ENCODE results near the gene IL17RA. TPM values are rescaled to one million over a fixed set of nuclear protein-coding genes. Genes with fewer than 3 reads are reported as not detected.

The IL17RA gene
- polyA plus RNA-seq, 1 donor from 2014 or later: 0.52 TPM

- Histone ChIP-seq H3K27ac (ENCODE audit: low read length) (no peak overlapping the region), H3K9me2 (ENCODE audit: insufficient read depth, low read length) (no peaks in the 10 kb centered on the region), H3K79me2 (replicated peaks; ENCODE audit: insufficient read depth, low read length) (no peaks in the 10 kb centered on the region), H3K36me3 (ENCODE audit: insufficient read depth, low read length) (no peaks in the 10 kb centered on the region), H3K4me3 (ENCODE audit: low read length) (no peak overlapping the region), H4K20me1 (ENCODE audit: insufficient read depth) (no peaks in the 10 kb centered on the region), H3K9me3 (ENCODE audit: low read length) (no peaks in the 10 kb centered on the region), H2AFZ (ENCODE audit: low read depth, low read length) (no peak overlapping the region), H3F3A (ENCODE audit: insufficient read depth, low read length, poor library complexity, severe bottlenecking) (no peaks in the 10 kb centered on the region), H3K9ac (ENCODE audit: low read length) (no peak overlapping the region), H3K4me2 (ENCODE audit: low read length) (no peak overlapping the region), H3K27me3 (ENCODE audit: insufficient read depth, low read depth, low read length) (no peaks in the 10 kb centered on the region)
- peak; percentile 73 for TF ChIP-seq SMC3 (conservative IDR thresholded peaks at IDR 0.05; ENCODE audit: poor library complexity)
- peak; percentile 80 for TF ChIP-seq CTCF (IDR thresholded peaks at IDR 0.05; ENCODE audit: poor library complexity, severe bottlenecking)
- TF ChIP-seq EZH2 (IDR thresholded peaks at IDR 0.05; ENCODE audit: borderline replicate concordance, insufficient read depth, low read length, poor library complexity, severe bottlenecking): no peak
- TF ChIP-seq EP300 (conservative IDR thresholded peaks at IDR 0.05; ENCODE audit: poor library complexity, severe bottlenecking): no peak
- TF ChIP-seq TAF1 (IDR thresholded peaks at IDR 0.05; ENCODE audit: low read depth): no peak
- no peak for TF ChIP-seq POLR2AphosphoS5 (IDR thresholded peaks at IDR 0.05)
- TF ChIP-seq MXI1 (conservative IDR thresholded peaks at IDR 0.05; ENCODE audit: poor library complexity, severe bottlenecking): no peak
- TF ChIP-seq REST (IDR thresholded peaks at IDR 0.05; ENCODE audit: borderline replicate concordance): no peak
- peak; percentile 68 for TF ChIP-seq RAD21 (conservative IDR thresholded peaks at IDR 0.05)
Observed at GRCh38 chr22:17057959-17058814, 26.6 kb upstream of the IL17RA start.

- Histone ChIP-seq H3K4me3 (ENCODE audit: low read length) (no peak overlapping the region), H3K9me2 (ENCODE audit: insufficient read depth, low read length) (no peaks in the 10 kb centered on the region), H2AFZ (ENCODE audit: low read depth, low read length) (no peak overlapping the region), H3K4me2 (ENCODE audit: low read length) (no peak overlapping the region), H3K27me3 (ENCODE audit: insufficient read depth, low read depth, low read length) (no peaks in the 10 kb centered on the region), H3K9ac (ENCODE audit: low read length) (no peak overlapping the region), H3K9me3 (ENCODE audit: low read length) (no peaks in the 10 kb centered on the region), H3K27ac (ENCODE audit: low read length) (no peak overlapping the region), H4K20me1 (ENCODE audit: insufficient read depth) (no peaks in the 10 kb centered on the region), H3K79me2 (replicated peaks; ENCODE audit: insufficient read depth, low read length) (no peaks in the 10 kb centered on the region), H3K36me3 (ENCODE audit: insufficient read depth, low read length) (no peaks in the 10 kb centered on the region), H3F3A (ENCODE audit: insufficient read depth, low read length, poor library complexity, severe bottlenecking) (no peaks in the 10 kb centered on the region)
- TF ChIP-seq MXI1 (conservative IDR thresholded peaks at IDR 0.05; ENCODE audit: poor library complexity, severe bottlenecking) (no peak), EZH2 (IDR thresholded peaks at IDR 0.05; ENCODE audit: borderline replicate concordance, insufficient read depth, low read length, poor library complexity, severe bottlenecking) (no peak), CTCF (IDR thresholded peaks at IDR 0.05; ENCODE audit: poor library complexity, severe bottlenecking) (no peak), EP300 (conservative IDR thresholded peaks at IDR 0.05; ENCODE audit: poor library complexity, severe bottlenecking) (no peak), SMC3 (conservative IDR thresholded peaks at IDR 0.05; ENCODE audit: poor library complexity) (no peak)
Observed at GRCh38 chr22:17060126-17060525, 24.7 kb upstream of the IL17RA start.
